ENCODE results near the gene IFNL4. TPM values are rescaled to one million over a fixed set of nuclear protein-coding genes. Genes with fewer than 3 reads are reported as not detected.

Gene IFNL4
- total and polyA plus RNA-seq, 9 of the 15 experiments (the other 6 are each of a cell fraction or from before 2014, with no cell fraction given), result not detected

DNA sequence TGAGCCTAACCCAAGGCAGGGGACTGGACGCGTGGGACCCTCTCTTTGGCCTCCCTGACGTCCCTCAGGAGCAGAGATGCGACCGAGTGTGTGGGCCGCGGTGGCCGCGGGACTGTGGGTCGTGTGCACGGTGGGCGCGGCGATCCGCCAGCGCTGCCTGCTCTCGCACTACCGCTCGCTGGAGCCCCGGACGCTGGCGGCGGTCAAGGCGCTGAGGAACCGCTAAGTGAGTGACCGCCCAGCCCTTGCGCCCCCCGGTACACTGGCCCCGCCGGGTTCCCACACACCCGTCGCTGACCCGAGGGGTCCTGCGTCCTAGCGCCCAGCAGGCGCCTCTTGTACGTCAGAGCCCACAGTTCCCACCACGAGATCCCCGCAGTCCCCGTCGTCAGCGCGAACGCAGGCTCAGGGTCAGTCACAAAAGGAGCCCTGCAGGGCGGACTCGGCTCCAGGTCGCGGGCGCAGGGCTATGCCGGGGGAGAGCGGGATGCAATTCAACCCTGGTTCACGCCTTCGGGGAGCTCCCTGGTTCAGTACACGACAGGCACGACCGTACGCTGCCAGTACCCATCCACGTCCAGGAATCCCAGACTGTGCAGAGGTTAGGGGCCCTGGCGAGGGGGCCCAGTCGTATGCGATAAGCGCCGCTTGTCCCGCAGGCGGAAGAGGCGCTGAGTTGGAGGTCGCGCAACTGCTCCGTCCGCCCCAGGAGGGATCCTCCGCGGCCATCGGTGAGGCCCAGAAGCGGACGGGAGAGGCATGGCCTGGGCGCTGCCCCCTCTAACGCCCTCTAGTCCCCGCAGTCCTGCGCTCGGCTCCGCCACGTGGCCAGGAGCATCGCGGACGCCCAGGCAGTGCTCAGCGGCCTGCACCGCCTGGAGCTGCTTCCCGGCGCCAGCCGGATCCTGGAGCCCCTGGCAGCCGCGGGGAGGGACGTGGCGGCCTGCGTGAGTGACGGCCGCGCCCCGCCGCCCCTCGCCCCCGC is 15.9 kb upstream of the IFNL4 start:
- TF ChIP-seq RBM39 (optimal IDR thresholded peaks at IDR 0.05; ENCODE audit: low read depth, low read length), result no peak
- TF ChIP-seq ZNF589 (CRISPR knock-in tag; IDR thresholded peaks at IDR 0.05; ENCODE audit: low read depth), result no peak
- no peak for TF ChIP-seq KLF13 (tag; IDR thresholded peaks at IDR 0.05; ENCODE audit: borderline replicate concordance, low read depth)
- TF ChIP-seq NR3C1 (CRISPR knock-in tag; IDR thresholded peaks at IDR 0.05), result no peak
- TF ChIP-seq ZBTB33 (CRISPR knock-in tag; IDR thresholded peaks at IDR 0.05), result peak; percentile 88
- no peak for TF ChIP-seq RAD51 (IDR thresholded peaks at IDR 0.05; ENCODE audit: borderline replicate concordance, low read depth)
- TF ChIP-seq PHTF2 (CRISPR knock-in tag; IDR thresholded peaks at IDR 0.05), result no peak
- no peak for TF ChIP-seq ZNF23 (CRISPR knock-in tag; IDR thresholded peaks at IDR 0.05)
- no peak for TF ChIP-seq ZNF586 (CRISPR knock-in tag; conservative IDR thresholded peaks at IDR 0.05)
- H2AFZ ChIP-seq (ENCODE audit: low read depth, low read length), result no peak overlapping the region

More for the DNA sequence above, 15.9 kb upstream of the IFNL4 start:
- 87% methylated on average over 41 of the region's 102 CpGs for WGBS (ENCODE audit: insufficient coverage, low coverage, missing lambda C conversion rate)
- Histone ChIP-seq H3K4me3 (no peak overlapping the region), H3K79me2 (ENCODE audit: control insufficient read depth, insufficient read depth, low read length) (no peaks in the 10 kb centered on the region), H3K4me1 (replicated peaks in 1 of 2; ENCODE audit: control insufficient read depth in 2 of 2, insufficient read depth in 2 of 2, low read length in 2 of 2) (peaks cover 0 to 22% of the 10 kb centered on the region in 2 experiments; a peak in 2 of 5 replicates), H3K9ac (ENCODE audit: insufficient read depth in 1 of 2, low read depth in 2 of 2, low read length in 2 of 2) (no peak overlapping the region), H3K27me3 (ENCODE audit: control insufficient read depth in 2 of 2, insufficient read depth in 2 of 2, low read length in 2 of 2) (no peaks in the 10 kb centered on the region), H3K4me2 (ENCODE audit: insufficient read depth, low read length) (no peak overlapping the region), H4K20me1 (replicated peaks; ENCODE audit: control insufficient read depth, insufficient read depth, low read length) (no peaks in the 10 kb centered on the region), H3K9me1 (ENCODE audit: control insufficient read depth, insufficient read depth, low read length) (no peaks in the 10 kb centered on the region), H3K36me3 (ENCODE audit: control insufficient read depth, insufficient read depth, low read length) (no peaks in the 10 kb centered on the region), H3K27ac (ENCODE audit: extremely low read depth, low read depth, low read length) (no peak overlapping the region), H3K9me3 (replicated peaks; ENCODE audit: control insufficient read depth, insufficient read depth, low read depth, low read length) (no peaks in the 10 kb centered on the region)
- FAIRE-seq (no peak), DNase-seq (ENCODE audit: extremely low read depth in 1 of 4, low spot score in 3 of 4) (no peak), ATAC-seq (no peak)
- in situ Hi-C loops (cut with MboI), result no loop called here
- no TSS peak for BruUV-seq (replicated peaks)
- ChIA-PET CTCF (ENCODE audit: low intra/inter-chr PET ratio) (no interaction called here), POLR2A (no interaction called here)
- intact Hi-C loops (cut with micrococcal nuclease), result no loop called here

All from K562 (cell line).